ENCODE data around the gene CNOT6.

DNA sequence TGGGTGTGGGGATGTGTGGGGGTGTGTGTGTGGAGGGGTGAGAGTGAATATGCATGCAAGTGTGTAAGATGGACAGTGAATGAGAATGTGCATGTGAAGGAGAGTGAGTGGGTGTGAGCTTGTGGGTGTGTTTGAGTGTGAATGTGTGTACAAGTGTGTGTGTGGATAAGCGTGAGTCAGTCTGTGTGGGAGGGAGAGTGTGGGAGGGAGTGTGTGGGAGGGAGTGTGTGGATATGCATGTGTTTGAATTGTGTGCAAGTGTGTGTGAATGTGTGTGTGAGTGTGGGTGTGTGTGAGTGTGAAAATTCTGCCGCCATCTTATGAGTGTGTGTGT is 100.8 kb downstream of the CNOT6 start:
- no peak for TF ChIP-seq ZNF274 (IDR thresholded peaks at IDR 0.05; ENCODE audit: low read depth, low read length)
- no peak for TF ChIP-seq YY1 (IDR thresholded peaks at IDR 0.05; ENCODE audit: insufficient read depth, insufficient read length)

Measured in NT2/D1 (cell line).